GM19025 (cell line): Measurements from ENCODE around the gene CDCA3.

Experiments
- ATAC-seq: cut with Tn5 transposase; IDR thresholded peaks from one replicate; pipeline ENCODE4 v1.9.1; 2021; ENCODE audit warnings: mild to moderate bottlenecking, low read depth, moderate library complexity; ENCODE audit not compliant: unreplicated experiment

CDCA3 gene

DNA sequence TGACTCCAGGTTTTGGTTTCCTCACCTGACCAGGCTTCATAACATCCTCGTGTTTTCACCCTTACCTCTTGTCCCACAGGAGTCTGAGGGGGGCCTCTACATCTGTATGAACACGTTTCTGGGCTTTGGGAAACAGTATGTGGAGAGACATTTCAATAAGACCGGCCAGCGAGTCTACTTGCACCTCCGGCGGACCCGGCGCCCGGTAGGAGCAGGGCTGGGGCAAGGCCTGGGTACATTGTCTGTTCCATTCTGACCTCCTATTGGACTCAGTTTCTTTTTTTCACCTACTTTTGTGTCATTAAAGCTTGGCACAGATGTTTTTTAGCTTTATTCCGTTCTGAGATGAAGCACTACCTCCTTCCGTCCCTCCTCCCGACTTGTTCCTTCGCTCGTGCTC is 4.2 kb upstream of the CDCA3 start:
- ATAC-seq = no peak

DNA sequence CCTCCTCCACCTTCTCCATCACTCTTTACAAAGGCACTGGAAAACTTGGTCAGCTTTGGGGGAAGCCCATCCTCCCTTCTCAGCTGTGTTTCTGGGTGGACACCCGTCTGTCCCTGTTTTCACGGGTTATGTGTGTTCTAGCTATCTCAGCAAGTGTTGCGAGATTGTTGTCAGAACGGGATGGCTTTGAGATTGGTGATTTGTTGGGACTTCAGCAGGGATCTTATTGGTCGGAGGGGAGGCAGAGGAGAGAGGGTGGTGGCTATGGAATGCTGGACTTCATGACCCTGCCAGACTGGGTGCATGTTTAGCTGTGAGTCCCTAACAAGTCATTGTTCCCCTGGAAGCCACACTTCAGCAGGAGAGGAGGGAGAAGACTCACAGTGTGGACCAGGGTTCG is 3.0 kb upstream of the CDCA3 start:
- ATAC-seq = no peak

DNA sequence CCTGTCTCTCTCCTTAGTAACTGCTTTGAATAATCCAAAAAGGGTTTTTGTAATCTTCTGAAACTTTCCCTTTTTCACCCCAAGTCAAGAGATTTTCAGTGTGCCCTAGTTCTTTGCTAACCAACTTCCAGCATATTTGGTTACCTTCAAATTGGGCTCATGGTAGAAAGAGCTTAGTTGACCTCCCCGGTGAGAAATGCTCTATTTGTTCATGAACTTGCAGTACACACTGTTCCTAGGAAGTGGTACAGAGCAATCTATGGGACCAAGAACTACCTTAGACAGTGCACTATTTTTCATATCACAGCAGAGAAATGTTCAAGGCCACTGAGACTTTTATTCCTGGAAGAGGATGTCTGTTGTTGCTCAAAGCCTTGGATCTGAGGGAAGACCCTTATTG is 2.5 kb upstream of the CDCA3 start:
- ATAC-seq = no peak

DNA sequence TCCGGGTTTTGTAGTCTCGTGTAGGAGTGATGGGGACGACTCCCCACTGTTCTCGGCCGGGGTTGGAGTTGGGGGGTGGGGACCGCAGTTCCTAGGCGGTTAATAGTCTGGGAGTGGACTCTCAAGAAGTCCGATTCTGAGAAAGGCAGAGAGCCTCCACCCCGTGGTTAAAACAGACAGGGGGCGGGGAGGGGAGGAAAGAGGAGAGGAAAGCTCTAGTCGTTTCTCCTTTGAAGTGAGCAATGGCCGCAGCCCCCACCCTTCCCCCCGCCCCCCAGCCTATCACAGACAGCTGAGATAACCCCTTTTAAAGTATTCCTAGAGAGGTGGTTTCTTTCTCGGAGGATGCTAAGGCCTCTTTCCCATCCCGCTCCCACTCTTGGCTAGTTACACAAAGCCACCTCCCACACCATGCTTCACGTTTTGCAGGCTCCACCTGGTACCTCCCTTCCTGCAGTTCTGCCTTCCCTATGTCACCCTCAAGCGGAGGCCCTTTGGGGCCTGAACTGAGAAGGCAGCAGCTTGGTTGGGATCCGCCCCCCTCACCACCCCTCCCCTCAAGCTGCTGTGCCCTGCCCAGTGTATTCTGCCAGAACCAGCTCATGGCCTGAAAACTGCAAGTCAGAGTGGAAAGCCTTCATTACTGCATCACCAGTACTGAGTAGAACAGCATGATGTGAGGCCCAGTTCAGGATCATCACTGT is 1.7 kb upstream of the CDCA3 start:
- no peak for ATAC-seq

DNA sequence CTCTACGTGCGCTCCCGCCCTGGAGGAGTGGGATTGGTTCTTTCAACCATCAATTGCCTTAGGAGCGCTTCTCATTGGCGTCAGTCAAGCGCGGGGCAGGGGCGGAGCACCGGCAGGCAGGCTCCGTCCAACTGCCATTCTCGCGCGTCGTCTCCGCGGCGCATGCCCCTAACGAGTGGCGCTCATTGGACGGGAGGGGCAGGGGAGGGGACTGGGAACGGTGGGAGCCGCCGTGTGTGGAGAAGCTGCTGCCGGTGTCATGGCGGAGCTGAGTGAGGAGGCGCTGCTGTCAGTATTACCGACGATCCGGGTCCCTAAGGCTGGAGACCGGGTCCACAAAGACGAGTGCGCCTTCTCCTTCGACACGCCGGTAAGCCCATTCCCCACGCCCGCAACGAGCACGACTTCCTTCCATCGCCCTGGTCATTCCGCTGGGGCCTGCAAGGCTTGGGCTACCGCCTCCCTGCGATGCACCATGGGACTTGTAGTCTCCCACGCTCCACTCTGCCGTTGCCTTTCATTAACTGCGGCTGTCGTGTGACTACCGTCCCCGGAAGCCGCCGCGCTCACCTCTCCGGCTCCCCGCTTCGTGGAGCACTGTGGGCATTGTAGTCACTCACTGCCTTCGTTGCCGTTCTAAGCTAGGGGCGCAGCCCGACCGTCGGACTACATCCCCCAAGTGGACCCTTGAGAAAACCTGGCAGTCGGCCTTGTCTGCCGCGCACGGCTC is 1.0 kb upstream of the CDCA3 start, which contains the start of gene USP5:
TSS of gene USP5 (plus strand) at position 230 of the 730 bp plus-strand sequence. CDS start at position 260, 30 bp downstream.
- peak; percentile 69 for ATAC-seq

DNA sequence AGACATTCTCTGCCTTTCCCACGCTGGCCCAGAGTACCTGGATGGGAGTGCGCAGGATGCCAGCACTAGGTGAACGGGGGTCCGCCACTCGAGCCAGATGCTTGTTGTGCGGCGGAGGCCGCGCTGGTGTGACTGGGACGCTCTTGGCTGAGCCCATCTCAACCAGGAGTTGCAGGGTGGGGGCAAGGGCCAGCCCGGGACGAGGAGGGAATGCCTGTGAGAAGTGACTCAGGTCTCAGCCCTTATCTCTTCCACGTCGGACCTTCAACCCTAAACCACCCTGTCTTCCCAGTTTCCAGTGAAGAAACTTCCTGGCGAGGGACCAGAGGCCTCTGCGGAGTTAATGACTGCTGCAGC is 312 bp downstream of the CDCA3 start:
- no peak for ATAC-seq

DNA sequence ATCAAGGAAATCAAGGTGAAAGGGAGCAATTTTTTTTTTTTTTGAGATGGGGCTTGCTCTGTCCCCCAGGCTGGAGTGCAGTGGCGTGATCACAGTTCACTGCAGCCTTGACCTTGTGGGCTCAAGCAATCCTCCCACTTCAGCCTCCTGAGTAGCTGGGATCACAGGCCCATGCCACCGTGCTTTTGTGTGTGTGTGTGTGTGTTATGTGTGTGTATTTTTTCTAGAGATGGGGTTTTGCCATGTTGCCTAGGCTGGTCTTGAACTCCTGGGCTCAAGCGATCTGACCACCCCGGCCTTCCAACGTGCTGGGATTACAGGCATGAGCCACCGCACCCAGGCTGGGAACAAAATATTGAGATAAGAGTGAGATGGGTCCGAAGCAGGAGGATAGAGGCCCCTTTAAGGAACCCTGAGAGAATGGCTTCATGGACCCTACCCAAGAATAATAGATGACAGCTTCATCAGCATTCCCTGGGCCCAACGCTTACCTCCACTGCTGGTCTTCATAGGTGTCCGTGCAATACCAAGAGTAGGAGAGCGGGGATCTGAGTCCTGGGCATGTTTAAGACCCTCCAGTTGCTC is 1.0 kb downstream of the CDCA3 start:
- no peak for ATAC-seq

DNA sequence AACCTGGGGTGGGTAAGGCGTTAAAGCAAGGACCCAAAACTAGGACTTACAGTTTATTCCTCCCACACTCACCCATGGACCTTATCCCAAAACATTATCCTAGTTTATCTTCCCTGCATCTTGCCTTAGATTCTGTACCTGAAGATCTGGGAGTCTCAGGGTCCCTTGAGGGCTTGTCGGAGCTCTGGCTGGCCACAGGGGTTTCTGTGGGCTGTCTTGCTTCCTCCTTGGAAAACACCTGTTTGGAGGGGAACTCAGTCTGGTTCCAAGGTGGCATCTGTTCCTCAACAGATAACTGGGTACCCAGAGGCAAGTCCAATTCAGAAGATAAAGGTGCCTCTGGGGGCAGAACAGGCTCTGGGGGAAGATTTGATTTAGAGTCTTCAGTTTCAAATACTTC is 1.7 kb downstream of the CDCA3 start:
- no peak for ATAC-seq

DNA sequence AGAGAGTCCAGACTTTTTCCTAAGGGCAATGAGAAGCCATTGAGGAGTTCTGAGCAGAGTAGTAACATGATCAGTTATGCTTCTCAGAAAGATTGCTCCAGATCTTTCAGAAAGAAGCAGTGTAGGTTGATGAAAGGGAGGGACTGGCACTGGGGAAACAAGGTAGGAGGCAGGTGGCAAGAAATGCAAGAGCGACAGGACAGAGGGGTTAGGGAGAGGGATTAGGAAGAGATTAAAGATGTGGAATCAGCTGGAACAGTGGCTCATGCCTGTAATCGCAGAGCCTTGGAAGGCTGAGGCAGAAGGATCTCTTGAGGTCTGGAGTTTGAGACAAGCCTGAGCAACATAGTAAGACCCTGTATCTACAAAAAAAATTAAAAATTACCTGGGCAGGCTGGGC is 3.4 kb downstream of the CDCA3 start:
- ATAC-seq = no peak

DNA sequence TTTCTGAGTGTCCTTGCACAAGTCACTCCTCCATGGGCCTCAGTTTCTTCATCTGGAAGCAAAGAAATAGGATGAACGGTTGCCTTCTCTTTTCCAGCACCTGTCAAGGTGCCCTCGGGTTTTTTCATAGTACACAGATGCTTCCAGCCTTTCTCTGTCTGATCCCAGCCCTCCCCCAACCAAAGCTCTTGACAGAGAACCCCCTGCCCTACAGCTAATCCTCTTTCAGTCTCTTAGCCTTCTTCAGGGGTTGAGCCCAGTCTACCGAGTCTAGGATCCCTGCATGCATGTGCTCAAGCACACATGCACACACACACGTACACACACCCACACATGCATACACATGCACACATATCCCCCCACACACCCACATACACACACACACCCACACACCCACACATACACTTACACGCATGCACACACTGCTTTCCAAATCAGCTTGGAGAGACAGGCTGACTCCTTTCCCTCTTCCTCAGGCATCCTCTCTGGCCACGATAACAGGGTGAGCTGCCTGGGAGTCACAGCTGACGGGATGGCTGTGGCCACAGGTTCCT is 4.7 kb downstream of the CDCA3 start:
- no peak for ATAC-seq

DNA sequence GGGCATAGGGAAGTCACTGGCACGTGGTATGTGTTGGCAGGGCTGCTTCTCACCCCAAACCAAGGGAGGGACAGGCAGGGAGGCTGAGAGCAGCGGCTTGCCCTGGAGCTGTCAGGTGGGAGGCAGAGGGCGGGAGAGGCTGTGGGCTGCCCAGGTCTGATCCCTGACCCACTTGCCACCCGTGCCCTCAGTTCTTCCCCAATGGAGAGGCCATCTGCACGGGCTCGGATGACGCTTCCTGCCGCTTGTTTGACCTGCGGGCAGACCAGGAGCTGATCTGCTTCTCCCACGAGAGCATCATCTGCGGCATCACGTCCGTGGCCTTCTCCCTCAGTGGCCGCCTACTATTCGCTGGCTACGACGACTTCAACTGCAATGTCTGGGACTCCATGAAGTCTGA is 5.7 kb downstream of the CDCA3 start:
- no peak for ATAC-seq

DNA sequence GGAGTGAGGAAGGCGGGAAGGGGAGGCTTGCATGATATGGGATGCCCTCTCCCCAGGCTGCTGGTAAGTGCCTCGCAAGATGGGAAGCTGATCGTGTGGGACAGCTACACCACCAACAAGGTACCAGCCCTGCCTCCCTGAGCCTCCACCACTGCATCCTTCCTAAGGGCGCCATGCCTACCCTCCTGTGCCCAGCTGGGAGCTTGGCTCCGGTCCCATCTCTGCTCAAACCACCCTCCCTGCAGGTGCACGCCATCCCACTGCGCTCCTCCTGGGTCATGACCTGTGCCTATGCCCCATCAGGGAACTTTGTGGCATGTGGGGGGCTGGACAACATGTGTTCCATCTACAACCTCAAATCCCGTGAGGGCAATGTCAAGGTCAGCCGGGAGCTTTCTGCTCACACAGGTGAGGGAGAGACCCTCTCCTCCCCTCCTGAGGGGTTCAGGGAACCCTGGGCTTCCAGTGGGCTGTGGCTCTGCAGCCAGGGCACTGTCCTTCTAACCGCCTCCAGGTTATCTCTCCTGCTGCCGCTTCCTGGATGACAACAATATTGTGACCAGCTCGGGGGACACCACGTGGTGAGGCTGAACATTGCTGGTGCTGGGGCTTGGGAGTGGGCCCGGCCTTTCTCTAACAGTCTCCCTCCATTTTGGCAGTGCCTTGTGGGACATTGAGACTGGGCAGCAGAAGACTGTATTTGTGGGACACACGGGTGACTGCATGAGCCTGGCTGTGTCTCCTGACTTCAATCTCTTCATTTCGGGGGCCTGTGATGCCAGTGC is 7.8 kb downstream of the CDCA3 start:
- ATAC-seq = no peak

DNA sequence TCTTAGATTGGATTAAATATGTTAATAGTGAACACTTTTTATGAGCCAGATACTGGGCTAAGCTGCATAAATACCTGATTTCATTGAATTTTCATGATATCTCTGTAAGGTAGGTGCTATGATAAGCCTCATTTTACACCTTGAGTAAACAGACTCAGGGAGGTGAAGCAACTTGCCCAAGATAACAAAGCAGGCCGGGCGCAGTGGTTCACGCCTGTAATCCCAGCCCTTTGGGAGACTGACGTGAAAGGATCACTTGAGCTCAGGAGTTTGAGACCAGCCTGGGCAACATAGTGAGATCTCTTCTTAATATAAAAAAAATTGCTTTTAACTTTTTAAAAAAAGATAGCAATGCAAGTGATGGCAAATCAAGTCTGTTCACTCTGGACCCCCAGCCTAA is 9.0 kb downstream of the CDCA3 start:
- no peak for ATAC-seq

DNA sequence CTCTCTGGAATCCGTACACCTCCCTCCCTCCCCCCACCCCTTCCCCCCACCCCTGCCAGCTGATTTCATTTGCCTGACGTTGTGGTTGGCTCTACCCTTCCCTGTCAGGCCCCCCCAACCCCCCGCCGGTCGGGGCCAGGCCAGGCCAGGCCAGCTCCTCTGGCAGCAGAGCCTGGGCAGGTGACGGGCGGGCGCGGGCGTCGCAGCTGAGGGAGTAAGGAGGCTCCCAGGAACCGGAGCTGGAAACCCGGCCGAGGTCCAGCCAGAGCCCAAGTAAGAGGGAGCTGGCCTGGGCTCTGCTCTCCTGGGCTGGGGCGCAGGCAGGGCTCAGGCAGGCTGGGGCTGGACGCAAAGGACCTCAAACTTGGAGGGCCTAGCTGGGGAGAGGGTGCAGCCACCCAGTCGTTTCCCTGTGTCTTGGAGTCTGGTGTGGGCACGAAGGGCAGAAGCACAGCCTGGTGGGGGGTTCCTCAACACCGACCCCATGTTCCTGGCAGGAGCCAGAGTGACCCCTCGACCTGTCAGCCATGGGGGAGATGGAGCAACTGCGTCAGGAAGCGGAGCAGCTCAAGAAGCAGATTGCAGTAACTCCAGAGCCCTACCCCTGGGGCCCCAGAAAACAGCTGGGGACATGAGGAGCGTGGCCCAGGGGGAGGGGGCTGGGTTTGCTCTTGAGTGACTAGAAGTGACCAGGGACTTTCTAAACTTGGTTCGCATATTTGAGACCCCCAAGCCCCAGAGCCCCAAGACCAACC is 10.1 kb downstream of the CDCA3 start, which contains the start of gene GNB3:
TSS of gene GNB3 (plus strand) at position 165 of the 755 bp plus-strand sequence. CDS start at position 528, 363 bp downstream.
- ATAC-seq = no peak

DNA sequence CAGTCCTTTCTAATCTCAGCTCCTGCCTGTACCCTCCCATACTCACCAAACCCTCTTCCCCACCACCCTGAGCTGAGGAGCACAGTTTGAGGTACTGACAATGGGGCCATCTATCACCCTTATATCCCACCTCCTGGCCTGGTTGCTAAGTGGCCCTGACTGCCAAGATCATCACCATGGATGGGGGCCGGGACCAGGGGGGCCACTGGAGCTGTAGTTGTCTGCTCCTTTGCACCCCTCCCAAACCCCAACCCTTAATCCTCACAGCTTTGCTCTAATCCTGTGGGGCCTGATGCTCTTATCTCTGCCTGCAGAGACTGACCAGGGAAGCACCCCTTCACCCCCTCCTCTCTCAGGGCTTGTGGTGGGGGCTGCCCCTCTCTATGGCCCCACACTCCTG is 10.8 kb downstream of the CDCA3 start:
- ATAC-seq = no peak

DNA sequence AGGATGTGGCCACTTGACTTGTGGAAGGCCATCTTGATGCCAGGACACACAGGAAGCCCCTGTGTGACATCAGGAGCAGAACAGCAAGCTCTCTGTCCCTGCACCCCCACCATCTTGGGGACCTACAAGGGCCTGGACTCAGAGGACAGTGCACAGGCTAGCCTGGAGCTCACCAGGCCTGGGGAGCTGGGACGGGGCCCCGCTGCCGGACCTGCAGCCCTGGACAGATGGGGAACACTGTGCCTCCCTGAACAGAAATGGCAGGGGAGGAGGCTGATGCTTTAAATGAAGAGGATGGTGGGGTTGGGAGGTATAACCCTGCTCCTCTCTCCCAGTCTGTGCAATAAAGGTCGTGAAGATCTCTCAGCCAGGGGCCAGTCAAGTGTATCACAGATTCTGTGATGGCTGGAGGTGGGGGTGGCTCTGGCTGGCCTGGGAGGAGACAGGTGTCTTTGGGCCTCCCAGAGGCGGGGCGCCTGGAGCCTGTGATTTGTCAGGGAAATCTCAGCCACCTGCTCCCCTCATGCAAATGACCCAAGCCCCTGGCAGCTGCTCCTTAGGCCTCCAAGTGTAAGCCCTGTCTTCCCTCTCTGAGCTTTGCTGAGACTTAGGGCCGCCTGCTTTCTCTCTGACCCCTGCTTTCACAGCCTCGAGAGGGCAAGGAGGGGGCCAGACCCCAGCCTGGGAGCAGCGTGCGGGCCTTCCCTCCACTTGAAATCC is 11.4 kb downstream of the CDCA3 start:
- ATAC-seq = peak; percentile 82

DNA sequence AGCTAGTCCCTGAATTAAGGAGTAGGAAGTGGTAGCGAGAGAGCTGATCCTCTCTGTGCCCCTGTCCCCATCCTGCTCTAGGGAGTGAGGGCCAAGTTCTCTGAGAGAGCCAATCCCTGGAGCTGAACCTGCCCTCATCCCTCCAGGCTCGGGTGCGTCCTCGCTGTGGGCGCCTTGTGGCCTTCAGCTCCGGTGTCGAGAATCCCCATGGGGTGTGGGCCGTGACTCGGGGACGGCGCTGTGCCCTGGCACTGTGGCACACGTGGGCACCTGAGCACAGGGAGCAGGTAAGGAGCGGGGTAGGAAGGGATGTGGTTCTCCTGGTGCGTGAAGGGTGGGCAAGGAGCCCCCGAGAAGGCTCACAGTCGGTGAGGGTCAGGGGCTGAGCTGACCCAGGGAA is 12.2 kb downstream of the CDCA3 start:
- no peak for ATAC-seq

DNA sequence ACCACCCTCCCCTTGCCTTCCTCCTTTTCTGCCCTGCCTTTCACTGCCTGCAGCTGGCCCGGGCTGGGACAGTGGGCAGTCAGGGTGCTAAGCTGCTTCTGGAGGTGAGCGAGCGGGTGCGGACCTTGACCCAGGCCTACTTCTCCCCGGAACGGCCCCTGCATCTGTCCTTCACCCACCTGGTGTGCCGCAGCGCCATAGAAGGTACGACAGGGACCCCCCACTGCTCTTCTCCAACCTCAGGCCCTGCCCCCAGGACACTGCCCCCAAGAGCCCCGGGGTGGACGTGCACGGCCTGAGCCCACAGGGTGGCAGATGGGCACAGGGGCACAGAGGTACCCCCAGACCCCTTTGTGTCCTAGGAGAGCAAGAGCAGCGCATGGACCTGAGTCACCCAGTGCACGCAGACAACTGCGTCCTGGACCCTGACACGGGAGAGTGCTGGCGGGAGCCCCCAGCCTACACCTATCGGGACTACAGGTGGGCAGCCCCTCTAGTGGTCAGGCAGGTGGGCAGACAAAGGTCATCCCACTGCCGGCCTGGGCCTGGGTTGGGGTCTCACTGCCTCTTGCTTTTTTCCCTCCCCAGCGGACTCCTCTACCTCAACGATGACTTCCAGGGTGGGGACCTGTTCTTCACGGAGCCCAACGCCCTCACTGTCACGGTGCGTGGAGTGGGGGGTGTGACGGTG is 13.6 kb downstream of the CDCA3 start:
- ATAC-seq = no peak

DNA sequence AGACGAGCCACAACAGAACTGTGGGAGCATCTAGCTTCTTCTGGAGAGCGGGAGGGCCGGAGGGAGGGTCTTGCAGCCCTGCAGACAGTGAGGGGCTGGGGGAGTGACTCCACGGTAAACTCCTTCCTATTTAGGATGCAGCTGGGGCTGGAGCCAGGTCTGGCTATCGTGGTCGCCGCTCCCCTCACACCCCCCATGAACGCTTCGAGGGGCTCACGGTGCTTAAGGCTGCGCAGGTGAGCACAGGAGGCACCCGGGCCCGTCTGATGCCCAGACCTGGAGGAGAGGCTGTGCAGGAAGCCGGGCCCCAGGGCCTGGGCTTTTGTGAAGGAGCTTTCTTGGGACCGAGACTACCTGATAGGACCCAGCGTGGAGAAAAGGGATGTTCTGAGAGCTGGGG is 14.2 kb downstream of the CDCA3 start:
- ATAC-seq = no peak
